Liver (tissue), 3 donors: ENCODE data around the gene MPV17.
A peak's percentile ranks its signal among the peaks of the same experiment; 100 is the strongest.

Source experiments
- ATF3 ChIP-seq: IDR thresholded peaks from 2 replicates; pipeline ENCODE4 v1.6.1; 2016; ENCODE audit warnings: antibody characterized with exemption
- CTCF ChIP-seq: fragments of 150-350 bp; IDR thresholded peaks from 2 replicates; pipeline ENCODE4 v1.5.1; 2017; ENCODE audit warnings: improper control_type of control experiment, low read depth, low read length; ENCODE audit not compliant: missing input control
- EGR1 ChIP-seq, 2 donors: IDR thresholded peaks; 2 replicates each; pipeline ENCODE4 v1.6.1; 2016 to 2018; ENCODE audit warnings: antibody characterized with exemption in 2 of 2, low read depth in 2 of 2
- FOXA1 ChIP-seq: IDR thresholded peaks from 2 replicates; pipeline ENCODE4 v1.6.1; 2016; ENCODE audit warnings: antibody characterized with exemption
- GABPA ChIP-seq, 2 donors: IDR thresholded peaks in 1 of 2; conservative IDR thresholded peaks in 1 of 2; 2 replicates each; pipeline ENCODE4 v1.6.1; 2016; ENCODE audit warnings: antibody characterized with exemption in 2 of 2, mild to moderate bottlenecking in 1 of 2, moderate library complexity in 1 of 2
- JUND ChIP-seq, 2 donors: IDR thresholded peaks; 2 replicates each; pipeline ENCODE4 v1.6.1; 2016; ENCODE audit warnings: antibody characterized with exemption in 2 of 2
- MAX ChIP-seq: IDR thresholded peaks from 2 replicates; pipeline ENCODE4 v1.6.1; 2016; ENCODE audit warnings: antibody characterized with exemption
- RAD21 ChIP-seq, 2 donors: IDR thresholded peaks; 2 replicates each; pipeline ENCODE4 v1.6.1; 2016; ENCODE audit warnings: antibody characterized with exemption in 2 of 2, mild to moderate bottlenecking in 2 of 2
- REST ChIP-seq: IDR thresholded peaks from 2 replicates; pipeline ENCODE4 v1.6.1; 2016; ENCODE audit warnings: antibody characterized with exemption, mild to moderate bottlenecking
- RXRA ChIP-seq, 2 donors: IDR thresholded peaks; 2 replicates each; pipeline ENCODE4 v1.6.1; 2017 to 2018; ENCODE audit warnings: antibody characterized with exemption in 2 of 2, mild to moderate bottlenecking in 1 of 2
- TAF1 ChIP-seq: conservative IDR thresholded peaks from 2 replicates; pipeline ENCODE4 v1.6.1; 2016; ENCODE audit warnings: antibody characterized with exemption, mild to moderate bottlenecking
- YY1 ChIP-seq: IDR thresholded peaks from 2 replicates; pipeline ENCODE4 v1.6.1; 2016; ENCODE audit warnings: antibody characterized with exemption, mild to moderate bottlenecking
- ZBTB33 ChIP-seq: IDR thresholded peaks from 2 replicates; pipeline ENCODE4 v1.6.1; 2016; ENCODE audit warnings: antibody characterized with exemption
- donor health status: healthy.
- donor health status: healthy.

- TF ChIP-seq RAD21 (IDR thresholded peaks at IDR 0.05) (peak; percentile 81 to 83), ATF3 (peak; percentile 99), EGR1 (IDR thresholded peaks at IDR 0.05; ENCODE audit: low read depth in 2 of 2) (no peak), CTCF (peak; percentile 66), RXRA (IDR thresholded peaks at IDR 0.05) (peak in 1 of 2 donors; percentile 65), JUND (IDR thresholded peaks at IDR 0.05) (peak; percentile 100), GABPA (IDR thresholded peaks at IDR 0.05 in 1 of 2, conservative IDR thresholded peaks at IDR 0.05 in 1 of 2) (peak in 1 of 2 donors; percentile 65), FOXA1 (no peak), REST (no peak), YY1 (peak; percentile 71), TAF1 (no peak), ZBTB33 (no peak), MAX (peak; percentile 15)
Observed at GRCh38 chr2:27320958-27321543, 1.8 kb downstream of the MPV17 start.
